GM12874 (cell line): ENCODE data around the gene ULBP1.

Experiments used
- CTCF ChIP-seq: IDR thresholded peaks from 2 replicates; pipeline ENCODE4 v1.5.1; 2011; ENCODE audit warnings: low read depth, mild to moderate bottlenecking, control low read depth, low read length, moderate library complexity; ENCODE audit not compliant: insufficient read depth

The ULBP1 gene

GRCh38 chr6:150006961-150007464 is 43.3 kb downstream of the ULBP1 start:
- TF ChIP-seq CTCF: peak; percentile 46; the same call in 1 of the 2 replicates

- no peak for TF ChIP-seq CTCF
Observed at GRCh38 chr6:150008588-150008987, 44.8 kb downstream of the ULBP1 start.

- TF ChIP-seq CTCF: peak; percentile 38; the same call in 1 of the 2 replicates
Observed at GRCh38 chr6:150016324-150017185, 52.8 kb downstream of the ULBP1 start.

GRCh38 chr6:150018846-150019580 is 55.3 kb downstream of the ULBP1 start:
- no peak for TF ChIP-seq CTCF
